ENCODE data around the gene CUL4A.
"Not testable (repeated sequence)": the region's sequence is repeated elsewhere in the genome, so short reads cannot be mapped to it uniquely, and the experiment has no call there.

The CUL4A gene

GRCh38 chr13:113239986-113240385, 30.6 kb downstream of the CUL4A start:
- DNase-seq (ENCODE audit: low read depth) = no peak

- DNase-seq (ENCODE audit: low read depth) = not testable (repeated sequence)
Measured at GRCh38 chr13:113241623-113242022, 32.2 kb downstream of the CUL4A start.

DNA sequence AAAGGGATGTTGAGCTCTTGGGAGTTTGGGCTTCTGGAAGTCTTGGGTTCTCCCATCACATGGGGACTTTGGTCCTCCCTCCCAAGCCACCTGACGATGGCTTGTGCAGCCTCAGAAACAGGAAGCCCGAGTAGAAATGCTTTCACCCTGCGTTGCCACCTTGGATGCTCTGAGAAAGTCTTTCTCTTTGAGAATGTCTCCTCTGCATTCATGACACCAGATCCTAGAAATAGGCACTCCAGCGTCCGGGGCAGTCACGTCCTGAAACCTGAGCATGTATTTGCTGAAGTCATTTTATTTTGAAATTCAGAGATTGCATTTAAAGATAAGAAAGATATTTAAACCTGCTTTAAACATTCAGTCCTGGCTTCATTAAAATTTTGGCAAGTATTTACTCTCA, 34.4 kb downstream of the CUL4A start:
- no peak for DNase-seq (ENCODE audit: low read depth)

DNA sequence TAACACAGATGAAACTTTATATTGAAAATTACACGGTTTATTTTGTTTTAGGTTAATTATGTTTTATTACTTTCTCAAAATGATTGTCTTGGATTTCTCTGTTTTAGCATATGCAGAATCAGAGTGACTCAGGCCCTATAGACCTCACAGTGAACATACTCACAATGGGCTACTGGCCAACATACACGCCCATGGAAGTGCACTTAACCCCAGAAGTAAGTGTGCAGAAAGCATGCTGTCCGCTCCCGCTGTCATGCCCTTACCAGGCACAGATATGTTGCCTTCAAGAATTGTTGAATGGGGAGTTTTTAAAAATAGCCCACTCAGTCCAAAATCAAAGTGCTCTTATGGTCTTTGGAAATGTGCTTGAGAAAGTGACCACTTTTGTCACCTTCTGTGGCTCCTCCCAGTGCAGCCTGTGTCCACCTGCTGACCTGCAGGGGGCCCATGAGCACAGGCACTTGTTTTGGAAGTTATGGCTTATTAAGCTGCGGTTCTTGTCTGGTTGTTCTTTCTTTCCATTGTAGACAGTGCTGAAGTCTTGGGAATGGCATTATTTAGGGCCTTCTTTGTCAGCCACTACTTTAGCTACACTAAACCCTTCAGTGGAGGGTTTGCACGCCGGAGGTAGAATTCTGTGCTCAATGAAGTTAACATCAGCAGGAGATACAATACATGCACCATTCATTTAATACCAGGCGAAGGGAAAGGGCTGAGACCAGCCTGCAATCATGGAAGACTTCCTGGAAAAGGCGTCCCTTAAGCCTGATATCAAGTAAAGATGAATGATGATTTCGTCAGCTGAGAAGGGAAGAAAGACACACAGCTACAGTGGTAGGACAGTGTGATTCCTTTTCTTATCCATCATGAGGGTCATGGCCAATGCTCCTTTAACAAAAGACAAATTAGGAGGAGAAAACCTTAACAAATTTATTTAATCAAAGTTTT, 36.7 kb downstream of the CUL4A start:
- no peak for DNase-seq (ENCODE audit: low read depth)

DNA sequence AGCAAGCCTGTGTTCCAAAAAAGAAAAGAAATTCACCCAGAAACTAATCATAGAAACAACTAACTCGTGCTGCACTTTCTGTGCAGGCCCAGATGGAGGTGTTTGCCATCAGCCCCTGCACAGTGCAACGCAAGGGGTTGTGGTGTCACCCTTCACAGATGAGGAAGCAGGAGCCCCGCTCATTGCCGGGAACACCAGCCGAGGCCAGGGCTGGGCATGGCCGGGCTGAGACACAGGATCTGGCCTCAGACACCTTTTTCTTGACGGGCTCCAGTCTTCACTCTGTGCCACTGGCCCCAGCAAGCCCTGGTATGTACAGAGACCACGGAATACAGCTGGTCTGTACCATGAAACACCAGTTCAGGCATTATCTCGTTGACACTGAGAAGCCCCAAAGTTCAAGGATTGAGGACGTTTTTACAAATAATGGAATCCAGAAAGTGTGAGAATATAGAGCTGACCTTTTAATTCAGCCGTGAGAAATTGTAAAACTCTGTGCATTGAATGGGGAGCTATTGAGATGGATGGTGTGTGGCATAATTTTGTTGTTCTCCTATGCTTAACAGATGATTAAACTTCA, 43.2 kb downstream of the CUL4A start:
- no peak for DNase-seq (ENCODE audit: low read depth)

- not testable (repeated sequence) for DNase-seq (ENCODE audit: low read depth)
Measured at GRCh38 chr13:113257908-113258307, 48.5 kb downstream of the CUL4A start.

DNA sequence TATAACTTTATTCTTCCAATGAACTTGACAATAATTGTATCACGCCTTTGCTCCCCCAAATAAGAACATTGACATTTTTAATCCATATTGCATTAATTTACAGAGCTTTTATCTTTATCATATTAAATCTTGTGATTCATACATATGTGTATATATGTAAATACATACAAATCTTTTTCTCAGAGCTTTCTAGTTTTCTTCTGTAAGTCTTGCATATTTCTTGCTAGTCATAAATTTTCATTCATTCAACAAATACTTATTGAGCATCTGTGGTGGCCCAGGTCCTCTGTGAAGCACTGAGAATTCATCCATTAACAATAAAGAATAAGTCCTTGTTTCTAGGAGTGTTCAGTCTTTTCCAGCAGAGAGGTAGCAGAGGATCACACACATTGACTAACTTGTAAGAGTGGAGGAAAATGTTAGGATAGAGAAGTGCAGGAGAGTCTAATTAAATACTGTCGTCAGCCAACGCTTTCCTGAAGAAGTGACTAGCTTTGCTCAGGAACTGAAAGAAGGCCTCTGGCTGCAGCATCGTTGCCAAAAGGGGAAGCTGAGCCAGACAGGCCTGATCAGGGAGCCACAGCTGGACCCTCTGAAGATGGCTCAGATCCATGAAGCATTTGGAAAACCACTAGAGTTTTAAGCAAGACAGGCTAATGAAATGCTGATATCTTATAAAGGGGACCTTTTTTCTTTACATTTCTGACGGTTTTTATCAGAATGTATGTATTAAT, 49.1 kb downstream of the CUL4A start:
- DNase-seq (ENCODE audit: low read depth) = no peak

DNA sequence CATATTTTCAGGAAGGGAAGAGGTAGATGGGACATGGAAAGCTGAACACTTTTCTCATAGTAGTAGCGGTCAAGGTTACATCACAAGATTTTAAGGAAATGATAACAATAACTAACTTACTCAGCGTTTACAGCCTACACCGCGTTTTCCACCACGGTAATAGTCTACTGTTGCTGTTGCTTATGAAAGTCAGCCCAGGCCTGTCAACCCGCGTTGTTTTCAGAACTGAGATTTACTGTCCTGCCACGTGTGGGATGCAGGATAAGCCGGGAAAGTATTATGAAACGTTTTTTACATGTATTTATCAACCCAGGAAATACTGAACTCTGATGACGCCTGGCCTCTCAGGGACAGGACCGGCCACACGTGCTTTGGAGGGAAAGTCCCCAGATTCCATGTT, 51.6 kb downstream of the CUL4A start:
- DNase-seq (ENCODE audit: low read depth) = no peak

GRCh38 chr13:113263016-113263415, 53.6 kb downstream of the CUL4A start:
- not testable (repeated sequence) for DNase-seq (ENCODE audit: low read depth)

DNA sequence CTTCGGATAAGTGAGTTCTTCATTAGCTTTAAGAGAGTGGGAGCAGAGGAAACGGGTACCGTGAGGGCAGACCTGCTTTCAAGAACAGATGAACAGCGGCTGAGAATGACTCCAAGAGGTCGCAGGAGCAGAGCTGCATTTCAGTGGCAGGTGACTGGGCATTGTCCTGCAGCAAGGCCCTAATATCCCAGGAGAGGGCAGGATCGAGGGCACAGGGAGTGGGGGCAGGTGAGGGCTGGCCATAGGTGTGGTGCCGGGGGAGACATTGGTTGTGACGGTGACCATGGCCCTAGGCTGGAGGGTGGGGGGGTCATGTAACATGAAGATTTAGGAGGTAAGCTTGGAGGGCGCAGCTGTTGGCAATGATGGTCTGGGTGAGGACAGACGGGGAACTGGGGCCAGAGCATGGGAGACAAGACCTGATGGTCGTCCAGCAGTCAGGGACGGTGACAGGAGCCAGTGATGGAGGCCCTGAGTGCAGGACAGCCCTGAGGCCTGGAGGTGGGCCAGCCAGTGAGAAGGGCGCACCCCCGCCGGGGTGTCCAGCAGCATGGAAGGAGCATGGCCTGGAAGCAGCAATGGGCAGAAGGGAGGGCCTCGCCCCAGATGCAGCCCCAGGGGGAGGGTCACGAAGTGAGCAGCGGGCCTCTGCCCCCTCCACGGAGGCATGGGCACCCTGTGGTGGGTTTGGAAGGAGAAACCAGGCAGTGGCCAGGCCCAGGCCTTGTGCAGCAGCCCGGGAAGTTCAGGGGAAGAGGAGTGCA, 58.4 kb downstream of the CUL4A start:
- DNase-seq (ENCODE audit: low read depth) = no peak

DNA sequence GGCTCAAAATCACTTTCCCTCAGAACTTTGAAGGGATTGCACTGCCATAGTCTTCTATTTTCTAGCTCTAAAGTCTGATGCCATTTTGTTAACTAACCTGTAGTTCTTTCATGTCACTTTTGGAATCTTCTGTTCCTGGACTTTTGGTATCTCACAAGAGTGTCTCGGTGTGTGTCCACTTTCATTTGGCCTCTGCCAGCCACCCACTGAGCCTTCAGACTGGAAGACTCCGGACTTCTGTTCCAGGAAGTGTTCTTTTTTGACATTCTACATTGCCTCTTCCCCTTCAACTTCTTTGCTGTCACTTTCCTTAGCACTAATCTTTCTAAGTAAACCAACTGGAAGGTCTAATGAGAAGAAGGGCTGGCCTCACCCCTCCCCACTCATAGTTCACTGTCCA, 62.6 kb downstream of the CUL4A start:
- no peak for DNase-seq (ENCODE audit: low read depth)

DNA sequence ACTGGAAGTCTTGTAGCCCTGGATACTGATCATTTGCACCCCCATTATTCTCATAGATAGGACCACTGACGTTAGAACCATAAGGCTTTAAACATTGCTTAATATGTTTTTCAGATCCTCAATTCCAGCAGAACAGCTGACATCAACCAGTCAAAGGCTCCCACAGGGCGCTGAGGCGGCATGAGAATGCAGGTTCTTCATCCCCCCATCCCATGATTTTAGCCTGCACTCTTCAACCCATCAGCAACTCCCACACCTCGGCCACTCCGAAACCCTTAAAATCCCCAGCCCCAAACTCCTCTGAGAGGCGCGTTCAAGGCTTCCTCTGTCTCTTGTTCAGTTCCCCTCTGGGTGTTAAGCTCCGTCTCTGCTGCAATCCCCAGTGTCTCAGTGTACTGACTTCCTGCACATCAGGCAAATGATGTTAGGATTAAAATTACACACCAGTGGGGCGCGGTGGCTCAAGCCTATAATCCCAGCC, 63.3 kb downstream of the CUL4A start:
- no peak for DNase-seq (ENCODE audit: low read depth)

DNA sequence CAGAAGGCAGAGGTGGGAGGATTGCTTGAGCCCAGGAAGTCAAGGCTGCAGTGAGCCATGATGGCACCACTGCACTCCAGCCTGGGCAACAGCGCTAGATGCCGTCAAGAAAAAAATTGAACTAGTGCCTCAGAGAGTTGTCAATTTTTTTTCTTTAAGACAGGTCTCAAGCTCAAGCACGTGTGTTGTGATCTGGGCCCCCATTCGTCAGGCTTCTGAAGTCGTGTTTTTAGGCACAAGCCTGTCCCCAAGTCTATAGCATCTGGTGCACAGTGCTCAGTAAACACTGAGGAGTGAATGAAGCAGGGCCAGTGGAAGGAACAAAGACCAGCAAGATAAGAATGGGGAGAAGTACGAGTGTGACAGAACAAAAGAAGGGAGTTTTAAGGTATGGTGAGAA, 63.9 kb downstream of the CUL4A start:
- DNase-seq (ENCODE audit: low read depth) = no peak

DNA sequence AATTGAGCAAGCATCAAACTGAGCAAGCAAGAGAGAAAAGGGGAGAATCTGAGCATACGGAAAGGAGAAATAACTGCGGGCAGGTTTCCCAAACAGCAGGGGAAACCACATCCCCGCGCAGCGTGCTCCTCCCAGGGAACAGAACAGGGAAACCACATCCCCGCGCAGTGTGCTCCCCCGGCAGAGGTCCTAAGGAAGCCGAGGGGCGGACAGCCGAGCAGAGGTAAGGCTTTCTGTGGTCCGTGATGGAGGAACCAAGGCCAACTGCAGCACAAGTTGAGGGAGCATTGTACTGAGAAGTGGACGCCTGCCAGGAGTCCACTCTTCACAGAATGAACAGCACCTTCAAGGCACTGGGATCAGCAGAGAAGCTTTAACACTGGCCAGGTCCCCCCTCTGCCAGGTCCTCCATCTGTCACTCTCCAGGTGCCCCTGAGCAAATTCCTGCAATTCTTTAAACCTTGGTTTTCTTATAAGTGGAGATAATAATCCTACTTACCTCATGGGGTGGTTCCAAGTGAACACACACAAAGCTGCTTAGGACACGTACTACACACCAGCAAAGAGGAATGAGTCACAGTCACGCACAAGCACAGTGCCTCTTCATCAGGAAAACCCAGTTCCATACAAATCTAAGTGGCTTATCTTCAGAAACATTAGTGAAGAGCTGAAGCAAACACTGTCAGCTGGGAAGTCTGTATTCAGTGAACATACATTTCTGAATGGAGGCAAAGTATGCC, 64.6 kb downstream of the CUL4A start:
- DNase-seq (ENCODE audit: low read depth) = no peak

- no peak for DNase-seq (ENCODE audit: low read depth)
Measured at GRCh38 chr13:113274721-113275120, 65.3 kb downstream of the CUL4A start.

DNA sequence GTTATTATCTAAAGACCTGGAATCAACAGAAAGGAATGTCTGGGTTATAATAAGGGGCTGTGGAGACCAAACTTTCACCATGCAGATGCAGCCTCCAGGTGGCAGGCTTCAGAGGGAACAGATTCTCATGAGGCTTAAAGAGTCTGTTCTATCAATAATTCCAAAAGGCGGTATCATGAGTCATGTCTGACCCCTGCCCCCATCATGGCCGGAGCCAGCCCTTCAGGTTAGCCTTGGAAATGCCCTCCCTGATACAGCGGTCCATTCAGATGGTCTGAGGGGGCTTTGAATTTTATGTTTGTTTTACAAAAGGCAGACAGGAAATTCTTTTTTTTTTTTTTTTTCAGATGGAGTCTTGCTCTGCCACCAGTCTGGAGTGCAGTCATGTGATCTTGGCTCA, 66.0 kb downstream of the CUL4A start:
- DNase-seq (ENCODE audit: low read depth) = no peak

DNA sequence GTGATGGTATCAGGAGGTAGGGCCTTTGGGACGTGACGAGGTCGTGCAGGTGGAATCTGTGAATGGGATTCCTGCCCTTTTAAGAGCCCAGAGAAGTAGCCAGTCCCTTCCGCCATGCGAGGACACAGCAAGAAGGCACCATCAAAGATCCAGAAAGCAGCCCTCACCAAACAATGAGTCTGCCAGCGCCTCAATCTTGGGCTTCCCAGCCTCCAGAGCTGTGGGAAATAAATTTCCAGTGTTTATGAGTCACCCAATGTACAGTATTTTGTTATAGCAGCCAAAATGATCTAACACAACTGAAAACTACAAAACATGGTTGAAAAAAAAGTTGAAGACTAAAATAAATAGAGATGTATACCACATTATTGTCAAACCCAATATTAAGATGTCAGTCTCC, 70.7 kb downstream of the CUL4A start:
- DNase-seq (ENCODE audit: low read depth) = no peak

DNA sequence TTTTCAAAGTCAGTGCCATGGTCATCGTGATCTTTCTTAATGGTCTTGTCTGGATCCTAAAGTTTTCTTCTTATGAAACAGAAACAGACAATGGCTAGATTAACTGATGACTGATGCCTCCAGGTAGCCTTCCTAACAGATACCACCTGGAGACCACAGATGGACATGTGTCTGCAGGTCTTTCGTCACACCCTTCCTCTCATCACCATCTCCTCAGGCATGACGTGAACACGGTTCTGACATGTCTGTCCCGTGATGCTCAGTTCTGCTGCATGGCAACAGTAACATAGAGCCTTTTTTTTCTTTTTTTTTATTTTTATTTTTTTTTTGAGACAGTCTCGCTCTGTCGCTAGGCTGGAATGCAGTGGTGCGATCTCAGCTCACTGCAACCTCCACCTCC, 74.5 kb downstream of the CUL4A start:
- DNase-seq (ENCODE audit: low read depth) = no peak

GRCh38 chr13:113288880-113289279, 79.5 kb downstream of the CUL4A start:
- DNase-seq (ENCODE audit: low read depth) = no peak

- no peak for DNase-seq (ENCODE audit: low read depth)
Measured at GRCh38 chr13:113291129-113291528, 81.7 kb downstream of the CUL4A start.
